ENCODE measurements around the gene XRCC1.

DNA sequence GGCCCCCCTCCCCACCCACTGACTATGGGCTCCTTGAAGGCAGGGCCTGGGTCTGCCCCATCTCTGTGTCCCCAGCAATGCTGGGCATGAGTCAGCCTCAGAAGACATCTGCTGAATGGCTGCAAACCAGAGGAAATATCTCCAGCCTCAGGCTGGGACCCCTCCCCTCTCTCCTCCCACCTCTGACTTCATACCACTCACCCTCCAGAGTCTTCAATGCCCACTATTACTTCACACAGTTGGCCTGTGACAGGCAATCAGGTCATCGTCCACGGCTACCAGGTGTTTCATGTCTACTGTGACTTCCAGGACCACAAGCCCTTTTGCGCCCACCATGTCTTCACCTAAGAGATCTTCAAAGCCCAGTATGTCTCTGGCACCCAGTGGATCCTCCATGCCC, 36.5 kb upstream of the XRCC1 start, which contains the start of gene SRRM5:
- TF ChIP-seq, protein P1, sequence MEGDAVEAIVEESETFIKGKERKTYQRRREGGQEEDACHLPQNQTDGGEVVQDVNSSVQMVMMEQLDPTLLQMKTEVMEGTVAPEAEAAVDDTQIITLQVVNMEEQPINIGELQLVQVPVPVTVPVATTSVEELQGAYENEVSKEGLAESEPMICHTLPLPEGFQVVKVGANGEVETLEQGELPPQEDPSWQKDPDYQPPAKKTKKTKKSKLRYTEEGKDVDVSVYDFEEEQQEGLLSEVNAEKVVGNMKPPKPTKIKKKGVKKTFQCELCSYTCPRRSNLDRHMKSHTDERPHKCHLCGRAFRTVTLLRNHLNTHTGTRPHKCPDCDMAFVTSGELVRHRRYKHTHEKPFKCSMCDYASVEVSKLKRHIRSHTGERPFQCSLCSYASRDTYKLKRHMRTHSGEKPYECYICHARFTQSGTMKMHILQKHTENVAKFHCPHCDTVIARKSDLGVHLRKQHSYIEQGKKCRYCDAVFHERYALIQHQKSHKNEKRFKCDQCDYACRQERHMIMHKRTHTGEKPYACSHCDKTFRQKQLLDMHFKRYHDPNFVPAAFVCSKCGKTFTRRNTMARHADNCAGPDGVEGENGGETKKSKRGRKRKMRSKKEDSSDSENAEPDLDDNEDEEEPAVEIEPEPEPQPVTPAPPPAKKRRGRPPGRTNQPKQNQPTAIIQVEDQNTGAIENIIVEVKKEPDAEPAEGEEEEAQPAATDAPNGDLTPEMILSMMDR (IDR thresholded peaks at IDR 0.05; ENCODE audit: insufficient read depth, low read depth, low read length) = no peak
- no peak for TF ChIP-seq EZH2 (IDR thresholded peaks at IDR 0.05; ENCODE audit: insufficient read depth, low read length)
